ENCODE measurements around the gene EPO. TPM values are rescaled to one million over a fixed set of nuclear protein-coding genes. Genes with fewer than 3 reads are reported as not detected.

EPO gene
- total RNA-seq, 2 experiments from 2014 or later: not detected

DNA sequence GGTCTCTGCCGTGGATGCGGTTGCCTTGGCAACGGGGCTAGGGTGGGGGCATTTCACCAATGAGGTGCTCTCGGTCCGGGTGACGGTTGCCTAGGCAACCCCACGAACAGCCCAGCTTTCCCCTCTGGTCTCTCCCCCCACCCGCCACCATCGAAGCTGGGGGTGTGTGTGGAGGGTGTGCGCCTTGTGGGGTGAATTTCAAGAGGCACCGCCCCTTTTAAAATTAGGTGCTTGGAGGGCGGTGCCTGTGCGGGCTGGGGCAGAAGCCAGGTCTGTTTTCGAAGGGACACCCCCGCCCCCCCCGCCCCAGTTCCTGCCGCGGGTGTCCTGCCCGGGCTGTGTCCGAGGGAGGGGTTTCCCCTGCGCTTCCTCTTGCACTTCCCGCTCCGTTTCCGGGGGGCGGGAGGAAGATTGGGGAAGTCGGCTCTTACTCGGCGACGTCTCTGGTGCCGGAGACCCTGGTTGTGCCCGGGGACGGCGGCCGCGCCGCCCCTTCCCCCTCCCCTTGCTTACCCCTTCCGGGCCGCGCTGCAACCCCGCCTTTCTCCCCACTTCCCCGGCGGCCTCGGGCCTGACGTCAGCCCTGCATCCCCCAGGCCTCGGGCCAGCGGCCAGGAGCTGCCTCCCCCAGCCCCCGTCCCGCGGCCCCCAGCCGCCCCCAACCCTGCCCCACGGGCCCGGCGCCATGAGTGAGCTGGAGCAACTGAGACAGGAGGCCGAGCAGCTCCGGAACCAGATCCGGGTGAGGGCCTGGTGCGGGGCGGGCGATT lies 44.5 kb upstream of the EPO start:
- POLR2A ChIA-PET: interaction anchor here (0.9 to 10.6 kb wide), 10 partner anchors 13 to 247 kb away, joined by 3 to 92 read pairs (median 9); partner anchors contain the start of genes FBXO24, GIGYF1, LRCH4 and MOSPD3
- CTCF ChIA-PET: interaction anchor here (1.3 kb wide), 1 partner anchor 63 kb away, joined by 3 read pairs; the partner anchor contains the start of gene MOSPD3
- peaks cover 58% of the 10 kb centered on the region for H3K36me3 Mint-ChIP-seq (ENCODE audit: low read depth)
- no peaks in the 10 kb centered on the region for H3K9me3 Mint-ChIP-seq
- H3K27ac Mint-ChIP-seq: peak overlapping the region; percentile 95
- peak overlapping the region; percentile 97 for H3K4me3 Mint-ChIP-seq
- no peaks in the 10 kb centered on the region for H3K27me3 Mint-ChIP-seq
- peaks cover 50% of the 10 kb centered on the region for H3K4me1 ChIP-seq (ENCODE audit: insufficient read depth, low read length)
- DNase-seq (peak; percentile 70 to 98 (median 87)), ATAC-seq (ENCODE audit: poor library complexity) (peak; percentile 65)
- H3K4me3 ChIP-seq (ENCODE audit: low read length): peak overlapping the region; percentile 94
- no peaks in the 10 kb centered on the region for H3K9me3 ChIP-seq (ENCODE audit: control insufficient read depth in 1 of 2, insufficient read depth in 1 of 2, low read length in 2 of 2)
- no peaks in the 10 kb centered on the region for H3K27me3 ChIP-seq (ENCODE audit: control insufficient read depth in 1 of 2, insufficient read depth in 2 of 2, low read length in 2 of 2)
- TF ChIP-seq, protein P1, sequence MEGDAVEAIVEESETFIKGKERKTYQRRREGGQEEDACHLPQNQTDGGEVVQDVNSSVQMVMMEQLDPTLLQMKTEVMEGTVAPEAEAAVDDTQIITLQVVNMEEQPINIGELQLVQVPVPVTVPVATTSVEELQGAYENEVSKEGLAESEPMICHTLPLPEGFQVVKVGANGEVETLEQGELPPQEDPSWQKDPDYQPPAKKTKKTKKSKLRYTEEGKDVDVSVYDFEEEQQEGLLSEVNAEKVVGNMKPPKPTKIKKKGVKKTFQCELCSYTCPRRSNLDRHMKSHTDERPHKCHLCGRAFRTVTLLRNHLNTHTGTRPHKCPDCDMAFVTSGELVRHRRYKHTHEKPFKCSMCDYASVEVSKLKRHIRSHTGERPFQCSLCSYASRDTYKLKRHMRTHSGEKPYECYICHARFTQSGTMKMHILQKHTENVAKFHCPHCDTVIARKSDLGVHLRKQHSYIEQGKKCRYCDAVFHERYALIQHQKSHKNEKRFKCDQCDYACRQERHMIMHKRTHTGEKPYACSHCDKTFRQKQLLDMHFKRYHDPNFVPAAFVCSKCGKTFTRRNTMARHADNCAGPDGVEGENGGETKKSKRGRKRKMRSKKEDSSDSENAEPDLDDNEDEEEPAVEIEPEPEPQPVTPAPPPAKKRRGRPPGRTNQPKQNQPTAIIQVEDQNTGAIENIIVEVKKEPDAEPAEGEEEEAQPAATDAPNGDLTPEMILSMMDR (IDR thresholded peaks at IDR 0.05): no peak
- peaks cover 34% of the 10 kb centered on the region for H3K36me3 ChIP-seq (ENCODE audit: insufficient read depth, low read length)
- peak overlapping the region; percentile 86 to 88 for H3K27ac ChIP-seq (ENCODE audit: low read depth in 1 of 2, low read length in 2 of 2)
- peaks cover 41% of the 10 kb centered on the region for H3K4me1 Mint-ChIP-seq (ENCODE audit: low read depth)
- intact Hi-C loops (cut with DNase I, micrococcal nuclease): loop anchor here (2.0 to 5.0 kb wide), 5 partner anchors 15 to 198 kb away; partner anchors contain the start of genes MOSPD3 (in 1 of the 2) and TSC22D4 (in 1 of the 2)

DNA sequence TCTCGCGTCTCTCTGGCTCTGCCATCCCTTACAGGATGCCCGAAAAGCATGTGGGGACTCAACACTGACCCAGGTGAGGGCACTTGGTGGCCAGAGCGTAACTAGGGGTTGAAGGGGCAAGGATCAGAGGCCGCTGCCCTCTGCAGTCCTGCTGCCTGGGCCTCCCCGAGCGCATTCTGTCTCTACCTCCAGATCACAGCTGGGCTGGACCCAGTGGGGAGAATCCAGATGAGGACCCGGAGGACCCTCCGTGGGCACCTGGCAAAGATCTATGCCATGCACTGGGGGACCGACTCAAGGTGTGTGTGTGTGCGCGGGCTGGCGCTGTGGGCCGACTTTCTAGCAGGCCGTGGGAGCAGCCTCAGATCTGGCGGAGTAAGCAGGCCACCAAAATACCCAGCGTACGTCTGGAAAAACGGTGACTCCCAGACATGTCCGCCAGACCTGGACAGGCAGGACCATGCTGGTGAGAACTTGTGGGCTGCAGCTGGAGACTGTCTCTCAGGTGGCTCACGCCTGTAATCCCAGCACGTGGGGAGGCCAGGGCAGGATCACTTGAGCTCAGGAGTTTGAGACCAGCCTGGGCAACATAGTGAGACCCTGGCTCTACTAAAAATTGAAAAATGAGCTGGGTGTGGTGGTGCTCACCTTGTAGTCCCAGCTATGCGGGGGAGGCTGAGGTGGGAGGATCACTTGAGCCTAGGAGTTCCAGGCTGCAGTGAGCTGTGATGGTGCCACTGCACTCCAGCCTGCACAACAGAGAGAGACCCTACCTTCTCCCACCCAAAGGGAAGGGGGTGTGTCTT lies 43.6 kb upstream of the EPO start:
- peak overlapping the region; percentile 86 to 88 for H3K27ac ChIP-seq (ENCODE audit: low read depth in 1 of 2, low read length in 2 of 2)
- Mint-ChIP-seq H3K36me3 (ENCODE audit: low read depth) (peaks cover 65% of the 10 kb centered on the region), H3K27ac (peak overlapping the region; percentile 95), H3K4me3 (peak overlapping the region; percentile 97), H3K9me3 (no peaks in the 10 kb centered on the region), H3K27me3 (no peaks in the 10 kb centered on the region), H3K4me1 (ENCODE audit: low read depth) (peaks cover 49% of the 10 kb centered on the region)
- TF ChIP-seq, protein P1 (IDR thresholded peaks at IDR 0.05): no peak
- peaks cover 58% of the 10 kb centered on the region for H3K4me1 ChIP-seq (ENCODE audit: insufficient read depth, low read length)
- peaks cover 0 to 3% of the 10 kb centered on the region in 2 experiments for H3K9me3 ChIP-seq (ENCODE audit: control insufficient read depth in 1 of 2, insufficient read depth in 1 of 2, low read length in 2 of 2)
- ATAC-seq (ENCODE audit: poor library complexity): no peak
- ChIA-PET CTCF (interaction anchor here (0.9 to 1.0 kb wide), 2 partner anchors 15 to 28 kb away, joined by 3 to 5 read pairs; no protein-coding TSS in a partner anchor), POLR2A (interaction anchor here (0.9 to 10.6 kb wide), 11 partner anchors 12 to 198 kb away, joined by 3 to 92 read pairs (median 5); partner anchors contain the start of genes FBXO24, GIGYF1, LRCH4 and MOSPD3)
- H3K4me3 ChIP-seq (ENCODE audit: low read length): peak overlapping the region; percentile 94
- H3K27me3 ChIP-seq (ENCODE audit: control insufficient read depth in 1 of 2, insufficient read depth in 2 of 2, low read length in 2 of 2): no peaks in the 10 kb centered on the region
- H3K36me3 ChIP-seq (ENCODE audit: insufficient read depth, low read length): peaks cover 38% of the 10 kb centered on the region
- intact Hi-C loops (cut with DNase I, micrococcal nuclease): loop anchor here in 1 of 2 experiments (2.0 to 5.0 kb wide), 3 partner anchors 14 to 199 kb away; partner anchors contain the start of gene TSC22D4
- DNase-seq: peak in 1 of 14 experiments; percentile 55

Data from CD4-positive, alpha-beta T cell (primary cell).